DND-41 (cell line): ENCODE measurements around the gene IRF3.

Experiments
- ATAC-seq: fragments of 200-7000 bp; cut with Tn5 transposase; 3 replicates; pipeline ENCODE4 v1.9.1; 2021; ENCODE audit warnings: low read depth; ENCODE audit not compliant: insufficient read depth
- DNase-seq: peaks from one replicate; pipeline ENCODE4 v3.0.0-alpha.2; 2020
- H2AFZ ChIP-seq: 2 replicates; pipeline ENCODE4 v1.6.0; 2012; ENCODE audit warnings: low read depth, low read length
- H3K27ac ChIP-seq: 2 replicates; pipeline ENCODE4 v1.5.1; 2012; ENCODE audit warnings: low read length, inconsistent platforms
- H3K27me3 ChIP-seq: fragments of 200-600 bp; sonication (generic); 2 replicates; pipeline ENCODE4 v1.6.0; 2012; ENCODE audit warnings: low read length, mild to moderate bottlenecking, inconsistent platforms; ENCODE audit not compliant: insufficient read depth, poor library complexity
- H3K36me3 ChIP-seq: 2 replicates; pipeline ENCODE4 v1.5.1; 2012; ENCODE audit warnings: low read length, inconsistent platforms; ENCODE audit not compliant: insufficient read depth
- H3K4me1 ChIP-seq: 2 replicates; pipeline ENCODE4 v1.5.1; 2012; ENCODE audit warnings: mild to moderate bottlenecking, low read length; ENCODE audit not compliant: insufficient read depth
- H3K4me2 ChIP-seq: 2 replicates; pipeline ENCODE4 v1.6.0; 2012; ENCODE audit warnings: mild to moderate bottlenecking, moderate library complexity, low read length, inconsistent platforms; ENCODE audit not compliant: insufficient read depth
- H3K4me3 ChIP-seq, 2 experiments: fragments of 200-600 bp in 1 of 2; shearing (Covaris generic) in 1 of 2; 2 replicates each; pipeline ENCODE4 v1.5.1; 2012 to 2016; ENCODE audit warnings: inconsistent platforms in 2 of 2, low read length in 2 of 2, mild to moderate bottlenecking in 2 of 2, low read depth in 1 of 2, moderate library complexity in 1 of 2
- H3K79me2 ChIP-seq: 2 replicates; pipeline ENCODE4 v1.6.0; 2012; ENCODE audit warnings: low read length, inconsistent platforms; ENCODE audit not compliant: insufficient read depth
- H3K9ac ChIP-seq: 2 replicates; pipeline ENCODE4 v1.6.0; 2012; ENCODE audit warnings: low read depth, mild to moderate bottlenecking, inconsistent platforms, low read length, moderate library complexity
- H3K9me3 ChIP-seq: 2 replicates; pipeline ENCODE4 v1.5.1; 2012; ENCODE audit warnings: low read length, moderate library complexity, mild to moderate bottlenecking, inconsistent platforms; ENCODE audit not compliant: insufficient read depth, severe bottlenecking
- H4K20me1 ChIP-seq: 2 replicates; pipeline ENCODE4 v1.6.0; 2012; ENCODE audit warnings: low read length; ENCODE audit not compliant: insufficient read depth
- CTCF ChIP-seq: IDR thresholded peaks from 2 replicates; pipeline ENCODE4 v1.5.1; 2012; ENCODE audit warnings: borderline replicate concordance, low read length, moderate library complexity, mild to moderate bottlenecking; ENCODE audit not compliant: poor library complexity, severe bottlenecking; ENCODE audit errors: extremely low read depth
- EZH2 ChIP-seq: IDR thresholded peaks from 3 replicates; pipeline ENCODE4 v1.6.1; 2012; ENCODE audit warnings: borderline replicate concordance, low read depth, mild to moderate bottlenecking, moderate library complexity, low read length, inconsistent platforms; ENCODE audit not compliant: severe bottlenecking

IRF3 gene

GRCh38 chr19:49657493-49658138, 8.0 kb downstream of the IRF3 start:
- TF ChIP-seq EZH2, result no peak
- no peak for TF ChIP-seq CTCF
- Histone ChIP-seq H3K27me3 (no peaks in the 10 kb centered on the region), H3K9ac (no peak overlapping the region), H3K9me3 (no peaks in the 10 kb centered on the region), H3K4me3 (no peak overlapping the region), H4K20me1 (peaks cover 52% of the 10 kb centered on the region), H3K27ac (no peak overlapping the region), H3K36me3 (peaks cover 98% of the 10 kb centered on the region), H3K4me1 (peaks cover 2% of the 10 kb centered on the region; the same call in 1 of the 2 replicates), H2AFZ (no peak overlapping the region), H3K79me2 (peaks cover 7% of the 10 kb centered on the region; the same call in 1 of the 2 replicates), H3K4me2 (no peak overlapping the region)
- ATAC-seq (no peak), DNase-seq (no peak)

- H4K20me1 ChIP-seq, result peaks cover 53% of the 10 kb centered on the region
- H3K27me3 ChIP-seq, result no peaks in the 10 kb centered on the region
- H3K9me3 ChIP-seq, result no peaks in the 10 kb centered on the region
- no peak overlapping the region; the same call in 1 of the 2 replicates for H3K9ac ChIP-seq
- H2AFZ ChIP-seq, result no peak overlapping the region
- no peak for ATAC-seq
- no peaks in the 10 kb centered on the region for H3K4me1 ChIP-seq
- no peak for DNase-seq
- H3K36me3 ChIP-seq, result peaks cover 94% of the 10 kb centered on the region
- H3K4me2 ChIP-seq, result no peak overlapping the region
- TF ChIP-seq CTCF (no peak), EZH2 (no peak)
- H3K79me2 ChIP-seq, result no peaks in the 10 kb centered on the region; the same call in 1 of the 2 replicates
- H3K4me3 ChIP-seq, result no peak overlapping the region
- H3K27ac ChIP-seq, result no peak overlapping the region
Measured at GRCh38 chr19:49656456-49657109, 9.1 kb downstream of the IRF3 start.

- H4K20me1 ChIP-seq, result peaks cover 48% of the 10 kb centered on the region
- H3K9me3 ChIP-seq, result no peaks in the 10 kb centered on the region
- H3K36me3 ChIP-seq, result peaks cover 93% of the 10 kb centered on the region
- no peak overlapping the region; the same call in 1 of the 2 replicates for H3K9ac ChIP-seq
- H3K4me1 ChIP-seq, result no peaks in the 10 kb centered on the region
- H3K4me3 ChIP-seq, result no peak overlapping the region
- H3K27ac ChIP-seq, result no peak overlapping the region
- DNase-seq (no peak), ATAC-seq (no peak)
- no peaks in the 10 kb centered on the region for H3K27me3 ChIP-seq
- no peak overlapping the region for H3K4me2 ChIP-seq
- no peak overlapping the region for H2AFZ ChIP-seq
- TF ChIP-seq EZH2, result no peak
- no peak for TF ChIP-seq CTCF
- H3K79me2 ChIP-seq, result no peaks in the 10 kb centered on the region; the same call in 1 of the 2 replicates
Measured at GRCh38 chr19:49655570-49656455, 9.8 kb downstream of the IRF3 start.
